ENCODE results near the gene TADA2A.
"Not testable (repeated sequence)": the region's sequence is repeated elsewhere in the genome, so short reads cannot be mapped to it uniquely, and the experiment has no call there.

Gene TADA2A

DNA sequence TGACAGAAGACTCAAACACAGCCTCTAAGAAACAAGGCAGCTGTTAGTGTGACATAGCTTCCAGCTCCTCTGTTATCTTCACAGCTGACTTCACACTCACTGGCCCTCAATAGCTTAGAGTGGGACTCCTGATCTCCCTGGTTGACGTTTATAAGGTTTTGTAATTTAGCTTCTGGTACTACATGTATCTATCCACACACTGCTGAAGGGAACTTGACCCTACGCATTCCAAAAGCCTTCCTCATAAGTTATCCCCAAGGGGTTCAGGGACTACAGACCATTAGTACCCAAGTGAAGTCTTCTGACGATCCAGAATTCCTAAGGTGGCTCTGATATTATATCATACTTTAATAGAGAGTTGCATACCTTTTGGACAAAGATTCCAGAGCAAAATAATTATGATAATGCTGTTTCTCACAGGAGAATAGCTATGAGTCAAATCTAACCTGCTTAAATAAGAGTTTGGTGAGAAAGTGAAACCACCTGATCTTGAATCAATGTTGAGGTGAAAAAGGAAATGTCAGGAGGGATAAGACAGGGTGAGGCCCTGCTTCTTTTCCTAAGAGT is 14.6 kb upstream of the TADA2A start:
- DNase-seq, result no peak
- H3K27me3 ChIP-seq (ENCODE audit: insufficient read depth, low read depth, severe bottlenecking), result no peaks in the 10 kb centered on the region
- TF ChIP-seq, protein P1, sequence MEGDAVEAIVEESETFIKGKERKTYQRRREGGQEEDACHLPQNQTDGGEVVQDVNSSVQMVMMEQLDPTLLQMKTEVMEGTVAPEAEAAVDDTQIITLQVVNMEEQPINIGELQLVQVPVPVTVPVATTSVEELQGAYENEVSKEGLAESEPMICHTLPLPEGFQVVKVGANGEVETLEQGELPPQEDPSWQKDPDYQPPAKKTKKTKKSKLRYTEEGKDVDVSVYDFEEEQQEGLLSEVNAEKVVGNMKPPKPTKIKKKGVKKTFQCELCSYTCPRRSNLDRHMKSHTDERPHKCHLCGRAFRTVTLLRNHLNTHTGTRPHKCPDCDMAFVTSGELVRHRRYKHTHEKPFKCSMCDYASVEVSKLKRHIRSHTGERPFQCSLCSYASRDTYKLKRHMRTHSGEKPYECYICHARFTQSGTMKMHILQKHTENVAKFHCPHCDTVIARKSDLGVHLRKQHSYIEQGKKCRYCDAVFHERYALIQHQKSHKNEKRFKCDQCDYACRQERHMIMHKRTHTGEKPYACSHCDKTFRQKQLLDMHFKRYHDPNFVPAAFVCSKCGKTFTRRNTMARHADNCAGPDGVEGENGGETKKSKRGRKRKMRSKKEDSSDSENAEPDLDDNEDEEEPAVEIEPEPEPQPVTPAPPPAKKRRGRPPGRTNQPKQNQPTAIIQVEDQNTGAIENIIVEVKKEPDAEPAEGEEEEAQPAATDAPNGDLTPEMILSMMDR (IDR thresholded peaks at IDR 0.05; ENCODE audit: low read depth, low read length), result no peak
- H3K27ac ChIP-seq, result no peak overlapping the region
- H3K4me3 ChIP-seq (ENCODE audit: low read depth, low read length), result no peak overlapping the region
- no peaks in the 10 kb centered on the region for H3K9me3 ChIP-seq (ENCODE audit: severe bottlenecking)
- H3K36me3 ChIP-seq, result no peaks in the 10 kb centered on the region

DNA sequence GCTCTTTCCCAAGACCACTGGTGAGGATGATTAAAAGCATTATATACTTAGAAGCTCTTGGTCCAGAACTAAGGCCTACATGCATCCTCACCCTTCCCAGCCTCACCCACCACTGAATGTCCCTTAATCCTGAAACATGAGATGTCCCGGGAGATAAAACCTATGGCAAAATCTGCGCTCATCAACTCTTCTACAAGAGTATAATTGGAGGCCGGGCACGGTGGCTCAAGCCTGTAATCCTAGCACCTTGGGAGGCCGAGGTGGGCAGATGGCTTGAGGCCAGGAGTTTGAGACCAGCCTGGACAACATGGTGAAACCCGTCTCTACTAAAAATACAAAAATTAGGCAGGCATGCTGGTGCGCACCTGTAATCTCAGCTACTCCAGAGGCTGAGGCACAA is 13.3 kb upstream of the TADA2A start:
- TF ChIP-seq, protein P1 (IDR thresholded peaks at IDR 0.05; ENCODE audit: low read depth, low read length), result no peak
- Histone ChIP-seq H3K9me3 (ENCODE audit: severe bottlenecking) (no peaks in the 10 kb centered on the region), H3K27me3 (ENCODE audit: insufficient read depth, low read depth, severe bottlenecking) (no peaks in the 10 kb centered on the region), H3K4me3 (ENCODE audit: low read depth, low read length) (no peak overlapping the region), H3K36me3 (no peaks in the 10 kb centered on the region), H3K27ac (no peak overlapping the region)
- DNase-seq, result peak; percentile 49

DNA sequence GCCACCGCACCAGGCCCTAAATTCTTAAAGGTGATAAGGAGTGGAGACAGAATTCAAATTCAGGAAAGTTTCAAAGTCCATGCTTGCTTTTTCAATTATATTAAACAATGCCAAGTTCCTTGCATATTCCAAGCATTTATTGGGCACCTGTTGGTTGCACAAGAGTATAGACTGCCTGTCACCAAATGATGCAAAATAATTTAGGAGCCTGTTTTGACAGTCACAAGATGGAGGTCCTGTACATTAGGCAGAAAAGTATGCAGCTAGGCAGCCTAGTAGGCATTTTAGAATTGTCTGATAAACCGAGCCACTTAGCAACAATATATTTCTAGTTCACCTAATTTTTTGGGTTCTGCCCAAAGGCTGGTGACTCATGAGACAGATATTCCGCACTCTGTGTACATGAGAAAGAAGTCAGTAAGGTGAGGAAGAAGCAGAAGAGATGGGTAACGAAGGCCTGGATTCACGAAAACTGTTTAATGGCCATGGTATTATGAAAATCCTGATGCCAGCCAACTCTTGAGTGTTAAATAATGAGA is 7.4 kb upstream of the TADA2A start:
- no peaks in the 10 kb centered on the region for H3K36me3 ChIP-seq
- TF ChIP-seq, protein P1 (IDR thresholded peaks at IDR 0.05; ENCODE audit: low read depth, low read length), result no peak
- H3K27me3 ChIP-seq (ENCODE audit: insufficient read depth, low read depth, severe bottlenecking), result no peaks in the 10 kb centered on the region
- no peaks in the 10 kb centered on the region for H3K9me3 ChIP-seq (ENCODE audit: severe bottlenecking)
- no peak overlapping the region for H3K4me3 ChIP-seq (ENCODE audit: low read depth, low read length)
- DNase-seq, result no peak
- H3K27ac ChIP-seq, result no peak overlapping the region

DNA sequence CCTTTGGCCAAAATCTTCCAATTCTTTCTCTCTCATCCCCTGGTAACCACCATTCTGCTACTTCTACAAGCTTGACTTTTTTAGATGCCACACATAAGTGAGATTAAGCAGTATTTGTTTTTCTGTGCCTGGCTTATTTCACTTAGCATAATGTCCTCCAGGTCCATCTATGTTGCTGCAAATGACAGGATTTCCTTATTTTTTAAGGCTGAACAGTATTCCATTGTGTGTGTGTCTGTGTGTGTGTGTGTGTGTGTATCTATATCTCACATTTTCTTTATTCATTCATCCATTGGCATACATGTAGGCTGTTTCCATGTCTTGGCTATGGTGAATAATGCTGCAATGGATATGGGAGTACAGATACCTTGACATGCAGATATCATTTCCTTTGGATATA is 6.2 kb upstream of the TADA2A start:
- Histone ChIP-seq H3K9me3 (ENCODE audit: severe bottlenecking) (no peaks in the 10 kb centered on the region), H3K36me3 (no peaks in the 10 kb centered on the region), H3K4me3 (ENCODE audit: low read depth, low read length) (no peak overlapping the region), H3K27ac (no peak overlapping the region), H3K27me3 (ENCODE audit: insufficient read depth, low read depth, severe bottlenecking) (no peaks in the 10 kb centered on the region)
- no peak for DNase-seq
- TF ChIP-seq, protein P1 (IDR thresholded peaks at IDR 0.05; ENCODE audit: low read depth, low read length), result no peak

DNA sequence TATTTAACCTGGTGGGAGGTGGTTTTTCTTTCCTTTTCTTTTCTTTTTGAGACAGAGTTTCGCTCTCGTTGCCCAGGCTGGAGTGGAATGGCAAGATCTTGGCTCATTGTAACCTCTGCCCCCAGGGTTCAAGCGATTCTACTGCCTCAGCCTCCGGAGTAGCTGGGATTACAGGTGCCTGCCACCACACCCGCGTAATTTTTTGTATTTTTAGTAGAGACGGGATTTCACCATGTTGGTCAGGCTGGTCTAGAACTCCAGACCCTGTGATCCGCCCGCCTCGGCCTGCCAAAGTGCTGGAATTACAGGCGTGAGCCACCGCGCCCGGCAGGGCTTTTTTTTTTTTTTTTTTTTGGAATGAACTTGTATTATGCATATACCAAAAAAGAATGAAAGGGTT is 1.2 kb upstream of the TADA2A start:
- H3K27ac ChIP-seq; H3K36me3 ChIP-seq; DNase-seq; H3K27me3 ChIP-seq (ENCODE audit: insufficient read depth, low read depth, severe bottlenecking); H3K9me3 ChIP-seq (ENCODE audit: severe bottlenecking): not testable (repeated sequence)
- peak overlapping the region; percentile 53 for H3K4me3 ChIP-seq (ENCODE audit: low read depth, low read length)

DNA sequence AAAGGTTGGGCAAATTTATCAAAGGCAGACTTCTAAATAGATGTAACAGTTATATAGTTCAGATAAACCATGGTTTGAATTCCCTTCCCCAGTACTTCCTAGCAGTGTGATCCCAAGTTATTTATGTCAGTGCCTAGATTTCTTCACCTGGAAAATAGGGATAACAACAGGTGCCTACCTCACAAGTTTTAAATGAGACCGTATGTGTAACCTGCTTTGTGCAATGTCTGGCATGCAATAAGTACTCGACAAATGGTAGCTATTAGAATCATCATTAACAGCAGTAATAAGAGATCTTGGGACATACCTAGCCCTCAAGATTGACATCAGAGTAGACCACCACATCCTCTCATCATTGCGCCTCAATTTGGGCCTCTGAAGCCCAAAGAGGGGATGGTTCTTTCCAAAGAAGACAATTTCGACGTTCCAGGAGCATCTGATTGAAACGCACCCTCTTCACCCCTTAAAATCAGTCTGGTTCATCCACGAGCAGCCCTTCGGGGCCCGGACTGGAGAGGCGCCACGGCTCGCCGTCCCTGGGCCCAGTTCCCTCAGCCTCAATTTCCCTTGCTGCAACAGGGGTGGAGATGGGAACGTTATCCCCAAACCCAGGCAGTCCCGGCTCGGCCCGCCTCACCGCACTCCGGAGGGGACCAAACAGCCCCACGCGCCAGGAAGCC is 591 bp upstream of the TADA2A start:
- peak; percentile 8 for DNase-seq

DNA sequence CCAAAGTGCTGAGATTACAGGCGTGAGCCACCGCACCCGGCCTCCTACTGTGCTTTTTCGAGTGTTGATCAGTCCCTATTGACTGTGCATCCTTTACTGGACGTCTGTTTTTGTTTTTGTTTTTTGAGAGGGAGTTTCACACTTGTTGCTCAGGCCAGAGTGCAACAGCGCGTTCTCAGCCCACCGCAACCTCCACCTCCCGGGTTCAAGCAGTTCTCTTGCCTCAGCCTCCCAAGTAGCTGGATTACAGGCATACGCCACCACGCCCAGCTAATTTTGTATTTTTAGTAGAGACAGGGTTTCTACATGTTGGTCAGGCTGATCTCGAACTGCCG is 1.4 kb downstream of the TADA2A start:
- not testable (repeated sequence) for DNase-seq; H3K4me3 ChIP-seq (ENCODE audit: low read depth, low read length); H3K27me3 ChIP-seq (ENCODE audit: insufficient read depth, low read depth, severe bottlenecking); H3K9me3 ChIP-seq (ENCODE audit: severe bottlenecking)
- H3K36me3 ChIP-seq, result peaks cover 20% of the 10 kb centered on the region
- H3K27ac ChIP-seq, result peak overlapping the region; percentile 96

More for the DNA sequence above, 591 bp upstream of the TADA2A start:
- peak overlapping the region; percentile 96 for H3K27ac ChIP-seq
- TF ChIP-seq, protein P1 (IDR thresholded peaks at IDR 0.05; ENCODE audit: low read depth, low read length), result no peak
- no peaks in the 10 kb centered on the region for H3K9me3 ChIP-seq (ENCODE audit: severe bottlenecking)
- H3K36me3 ChIP-seq, result peaks cover 4% of the 10 kb centered on the region
- no peaks in the 10 kb centered on the region for H3K27me3 ChIP-seq (ENCODE audit: insufficient read depth, low read depth, severe bottlenecking)
- peak overlapping the region; percentile 53 for H3K4me3 ChIP-seq (ENCODE audit: low read depth, low read length)

Measured in WERI-Rb-1 (cell line).